SK-N-MC (cell line): ENCODE data around the gene CCDC134.

Experiments used
- EZH2 ChIP-seq: fragments of 200-600 bp; sonication (generic); IDR thresholded peaks from one replicate; pipeline ENCODE4 v1.6.1; 2017; ENCODE audit warnings: antibody characterized with exemption
- POLR2AphosphoS5 ChIP-seq: IDR thresholded peaks from 2 replicates; pipeline ENCODE4 v1.6.1; 2012; ENCODE audit warnings: mild to moderate bottlenecking, low read depth, low read length, borderline replicate concordance

DNA sequence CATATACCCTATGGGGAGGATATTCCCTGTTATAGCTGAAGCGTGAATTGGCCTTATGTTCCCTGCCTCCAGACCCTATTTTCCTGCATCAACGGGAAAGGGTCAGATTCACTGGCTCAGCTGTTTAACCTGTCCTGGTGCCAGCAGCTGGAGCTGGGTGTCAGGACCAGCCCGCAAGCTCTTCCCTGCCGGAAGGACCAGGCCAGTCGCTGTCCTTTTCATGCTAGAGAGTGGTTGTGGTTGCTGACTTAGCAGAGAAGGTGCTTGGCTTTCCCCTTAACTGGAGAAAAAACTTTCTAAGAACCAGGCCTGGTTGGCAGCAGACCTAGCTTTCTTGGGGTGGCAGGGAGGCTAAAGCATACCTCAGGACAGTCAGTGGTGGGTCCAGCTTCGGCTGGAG is 27.2 kb downstream of the CCDC134 start:
- no peak for TF ChIP-seq EZH2
- no peak for TF ChIP-seq POLR2AphosphoS5
